Ovary (tissue), 3 donors: Measurements from ENCODE around the gene NDUFS4.

Experiments
- POLR2A ChIP-seq: fragments of 450-650 bp; IDR thresholded peaks from one replicate; pipeline ENCODE4 v1.6.1; 2017; ENCODE audit warnings: antibody characterized with exemption, mild to moderate bottlenecking, moderate library complexity
- TF ChIP-seq, protein P1 (sequence below), 3 donors: fragments of 450-650 bp in 2 of 3; fragments of 200-600 bp in 1 of 3; IDR thresholded peaks; one replicate each; pipeline versions ENCODE4 v1.5.1 to v1.8.0; 2016 to 2022; ENCODE audit warnings: antibody characterized with exemption in 3 of 3, mild to moderate bottlenecking in 1 of 3
- donor health status: DM: no; HTN: no; CAD: no.

DNA sequence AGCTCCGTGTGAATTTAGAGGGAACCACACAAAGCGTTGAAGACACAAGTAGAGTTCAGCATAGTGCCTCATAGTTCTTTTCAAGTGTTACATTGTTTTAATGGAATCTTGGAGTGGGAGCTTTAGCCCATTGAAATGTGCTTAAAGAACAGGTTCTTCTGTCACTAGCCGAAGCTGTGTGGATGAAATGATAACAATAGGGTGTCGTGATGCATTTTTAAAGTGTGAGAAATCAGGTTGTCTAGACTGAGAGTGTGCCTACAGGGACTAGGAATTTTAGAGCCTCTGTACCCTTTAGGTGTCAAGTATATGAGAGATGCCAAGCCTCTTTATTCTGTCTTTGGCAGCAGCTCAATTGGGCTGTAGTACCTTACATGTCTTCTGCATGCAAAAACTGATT is 83.0 kb downstream of the NDUFS4 start:
- TF ChIP-seq, protein P1, sequence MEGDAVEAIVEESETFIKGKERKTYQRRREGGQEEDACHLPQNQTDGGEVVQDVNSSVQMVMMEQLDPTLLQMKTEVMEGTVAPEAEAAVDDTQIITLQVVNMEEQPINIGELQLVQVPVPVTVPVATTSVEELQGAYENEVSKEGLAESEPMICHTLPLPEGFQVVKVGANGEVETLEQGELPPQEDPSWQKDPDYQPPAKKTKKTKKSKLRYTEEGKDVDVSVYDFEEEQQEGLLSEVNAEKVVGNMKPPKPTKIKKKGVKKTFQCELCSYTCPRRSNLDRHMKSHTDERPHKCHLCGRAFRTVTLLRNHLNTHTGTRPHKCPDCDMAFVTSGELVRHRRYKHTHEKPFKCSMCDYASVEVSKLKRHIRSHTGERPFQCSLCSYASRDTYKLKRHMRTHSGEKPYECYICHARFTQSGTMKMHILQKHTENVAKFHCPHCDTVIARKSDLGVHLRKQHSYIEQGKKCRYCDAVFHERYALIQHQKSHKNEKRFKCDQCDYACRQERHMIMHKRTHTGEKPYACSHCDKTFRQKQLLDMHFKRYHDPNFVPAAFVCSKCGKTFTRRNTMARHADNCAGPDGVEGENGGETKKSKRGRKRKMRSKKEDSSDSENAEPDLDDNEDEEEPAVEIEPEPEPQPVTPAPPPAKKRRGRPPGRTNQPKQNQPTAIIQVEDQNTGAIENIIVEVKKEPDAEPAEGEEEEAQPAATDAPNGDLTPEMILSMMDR (IDR thresholded peaks at IDR 0.05): no peak
- TF ChIP-seq POLR2A: no peak
